ENCODE measurements around the gene EPS15.

- TF ChIP-seq CTCF (IDR thresholded peaks at IDR 0.05) (no peak), POLR2A (IDR thresholded peaks at IDR 0.05) (no peak)
Measured at GRCh38 chr1:51542158-51542953, 23.3 kb upstream of the EPS15 start.

Data from ovary (tissue), 3 donors.